Kidney (tissue), 14 donors: ENCODE results near the gene GJE1. TPM values are rescaled to one million over a fixed set of nuclear protein-coding genes. Genes with fewer than 3 reads are reported as not detected.

Source experiments
- DNase-seq, 5 donors: peaks; one replicate each; pipeline ENCODE4 v3.0.0-alpha.2; 2013 to 2020
- FAIRE-seq: peaks from 2 replicates; lab custom pipeline; 2012; peaks lifted over from hg19 to GRCh38; lab: Jason Lieb, UNC
- H3K27ac ChIP-seq, 2 donors: one replicate each; pipeline ENCODE4 v1.7.0; 2013; ENCODE audit warnings: low read depth in 2 of 2, low read length in 2 of 2, inconsistent platforms in 1 of 2
- H3K27me3 ChIP-seq: one replicate; pipeline ENCODE4 v1.7.1; 2013; ENCODE audit warnings: low read length, inconsistent platforms; ENCODE audit not compliant: control insufficient read depth, insufficient read depth
- H3K36me3 ChIP-seq, 3 donors: one replicate each; pipeline versions ENCODE4 v1.7.0 to v1.7.1; 2013; ENCODE audit warnings: low read length in 3 of 3, control low read depth in 1 of 3, inconsistent platforms in 1 of 3; ENCODE audit not compliant: insufficient read depth in 3 of 3, control insufficient read depth in 2 of 3
- H3K4me1 ChIP-seq, 3 donors: one replicate each; pipeline versions ENCODE4 v1.7.0 to v1.7.1; 2013; ENCODE audit warnings: low read length in 3 of 3, inconsistent platforms in 1 of 3, low read depth in 1 of 3; ENCODE audit not compliant: control insufficient read depth in 2 of 3, insufficient read depth in 2 of 3
- H3K4me3 ChIP-seq, 3 donors: one replicate each; pipeline versions ENCODE4 v1.7.0 to v1.8.1; 2013; ENCODE audit warnings: low read length in 3 of 3, control low read depth in 1 of 3, inconsistent platforms in 1 of 3
- H3K9ac ChIP-seq, 3 donors: one replicate each; pipeline versions ENCODE4 v1.7.0 to v1.7.1; 2013; ENCODE audit warnings: low read length in 3 of 3, control low read depth in 1 of 3, inconsistent platforms in 1 of 3
- H3K9me3 ChIP-seq, 3 donors: one replicate each; pipeline versions ENCODE4 v1.7.0 to v1.7.1; 2013; ENCODE audit warnings: low read length in 3 of 3, control low read depth in 1 of 3, inconsistent platforms in 1 of 3; ENCODE audit not compliant: control insufficient read depth in 2 of 3, insufficient read depth in 1 of 3
- intact Hi-C: fragments of 100-400 bp; cut with DNase I; formaldehyde crosslinking; loops from one replicate; pipeline ENCODE4 v1.11.1; 2022
- polyA plus RNA-seq: library from polyadenylated mRNA; stranded (reverse); fragments of 350-450 nt; fragmentation: Illumina TruSeq; extraction: RNeasy Lipid Tissue Mini Kit (QIAGEN cat#74804); gene quantifications from one replicate; pipeline ENCODE4 v1.2.3, GENCODE V29; 2014; ENCODE audit warnings: low read depth, low replicate concordance; ENCODE audit not compliant: insufficient read depth
- total RNA-seq: library from RNA; stranded (reverse); fragmentation: NEBNext Ultra II Directional; extraction: Animal tissue kit (Norgen Biotek cat#: 25700); gene quantifications from one replicate; pipeline ENCODE4 v1.2.1, GENCODE V29; 2021
- TF ChIP-seq, protein P1 (sequence below): IDR thresholded peaks from 3 replicates; pipeline ENCODE4 v1.5.1; 2012; ENCODE audit warnings: mild to moderate bottlenecking, moderate library complexity, borderline replicate concordance; ENCODE audit not compliant: insufficient read depth; ENCODE audit errors: extremely low read depth
- donor health status: control.
- donor health status: control.
- donor health status: control.
- donor health status: control.
- donor health status: control.
- donor health status: DM: yes; HTN: yes; CAD: no.
- donor health status: Normal renal cell carcinoma (clear cell type).

The GJE1 gene
- total and polyA plus RNA-seq, 2 donors from 2014 or later, result not detected

DNA sequence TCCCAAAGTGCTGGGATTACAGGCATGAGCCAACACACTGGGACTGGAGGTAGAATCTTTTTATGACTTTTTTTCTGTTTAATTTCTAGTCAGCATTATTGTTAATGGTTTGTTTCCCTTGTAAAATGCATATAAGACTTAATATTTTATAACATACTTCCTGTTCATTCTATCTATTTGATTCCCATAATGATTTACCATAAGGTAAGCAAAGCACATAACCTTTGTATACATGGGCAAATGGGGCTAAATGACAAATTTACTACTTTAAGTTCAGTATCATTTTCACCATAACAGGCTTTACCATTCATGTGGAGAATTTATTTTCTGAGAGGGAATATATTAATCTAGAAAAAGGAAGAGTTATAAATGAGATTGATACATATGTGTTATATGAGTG, 38.6 kb downstream of the GJE1 start:
- Histone ChIP-seq H3K4me3 (no peak overlapping the region), H3K9me3 (no peaks in the 10 kb centered on the region), H3K27me3 (no peaks in the 10 kb centered on the region), H3K4me1 (no peaks in the 10 kb centered on the region), H3K36me3 (peaks cover 2 to 8% (median 4%) of the 10 kb centered on the region in 3 donors), H3K9ac (no peak overlapping the region), H3K27ac (no peak overlapping the region)
- TF ChIP-seq, protein P1, sequence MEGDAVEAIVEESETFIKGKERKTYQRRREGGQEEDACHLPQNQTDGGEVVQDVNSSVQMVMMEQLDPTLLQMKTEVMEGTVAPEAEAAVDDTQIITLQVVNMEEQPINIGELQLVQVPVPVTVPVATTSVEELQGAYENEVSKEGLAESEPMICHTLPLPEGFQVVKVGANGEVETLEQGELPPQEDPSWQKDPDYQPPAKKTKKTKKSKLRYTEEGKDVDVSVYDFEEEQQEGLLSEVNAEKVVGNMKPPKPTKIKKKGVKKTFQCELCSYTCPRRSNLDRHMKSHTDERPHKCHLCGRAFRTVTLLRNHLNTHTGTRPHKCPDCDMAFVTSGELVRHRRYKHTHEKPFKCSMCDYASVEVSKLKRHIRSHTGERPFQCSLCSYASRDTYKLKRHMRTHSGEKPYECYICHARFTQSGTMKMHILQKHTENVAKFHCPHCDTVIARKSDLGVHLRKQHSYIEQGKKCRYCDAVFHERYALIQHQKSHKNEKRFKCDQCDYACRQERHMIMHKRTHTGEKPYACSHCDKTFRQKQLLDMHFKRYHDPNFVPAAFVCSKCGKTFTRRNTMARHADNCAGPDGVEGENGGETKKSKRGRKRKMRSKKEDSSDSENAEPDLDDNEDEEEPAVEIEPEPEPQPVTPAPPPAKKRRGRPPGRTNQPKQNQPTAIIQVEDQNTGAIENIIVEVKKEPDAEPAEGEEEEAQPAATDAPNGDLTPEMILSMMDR, result no peak
- FAIRE-seq (no peak), DNase-seq (no peak)
- intact Hi-C loops, result no loop called here

DNA sequence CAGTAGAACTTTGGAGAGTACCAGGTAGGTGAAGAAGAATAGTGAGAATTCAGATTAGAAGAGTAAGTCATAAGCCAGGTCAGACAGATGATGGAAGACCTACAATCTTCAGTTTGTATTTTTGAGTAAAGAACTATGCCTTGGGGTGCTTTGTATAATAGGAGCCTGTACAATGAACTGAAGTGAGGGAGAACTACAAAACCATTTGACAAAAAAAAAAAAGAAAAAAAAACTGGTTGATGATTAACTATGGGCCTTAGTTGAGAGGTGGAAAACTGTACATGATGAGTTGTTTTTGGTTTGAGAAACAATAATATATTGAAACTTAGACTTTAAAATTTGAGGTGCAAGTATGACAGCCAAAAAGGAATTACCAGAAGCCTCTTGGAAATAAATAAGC, 40.0 kb downstream of the GJE1 start:
- H3K9ac ChIP-seq, result no peak overlapping the region
- DNase-seq (no peak), FAIRE-seq (no peak)
- intact Hi-C loops, result no loop called here
- no peaks in the 10 kb centered on the region for H3K4me1 ChIP-seq
- H3K4me3 ChIP-seq, result no peak overlapping the region
- no peak overlapping the region for H3K27ac ChIP-seq
- no peaks in the 10 kb centered on the region for H3K9me3 ChIP-seq
- H3K36me3 ChIP-seq, result peaks cover 2 to 3% (median 2%) of the 10 kb centered on the region in 3 donors
- TF ChIP-seq, protein P1, result no peak
- no peaks in the 10 kb centered on the region for H3K27me3 ChIP-seq

DNA sequence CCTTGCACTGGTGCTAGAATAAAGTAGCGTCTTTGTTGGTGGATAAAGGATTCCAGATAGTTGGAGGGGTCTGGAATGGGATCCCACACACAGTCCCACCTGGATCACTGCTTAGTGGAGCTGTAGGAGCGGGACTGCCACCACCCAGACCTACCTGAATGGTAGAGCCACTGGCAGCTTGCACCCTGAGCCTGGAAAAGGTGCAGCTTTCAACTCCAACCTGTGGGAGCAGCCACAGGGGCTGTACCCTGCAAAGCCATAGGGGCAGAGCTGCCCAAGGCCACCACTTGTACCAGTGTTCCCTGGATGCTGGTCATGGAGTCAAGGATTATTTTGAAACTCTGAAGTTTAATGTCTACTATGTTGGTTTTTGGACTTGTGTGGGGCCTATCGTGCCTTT, 41.3 kb downstream of the GJE1 start:
- DNase-seq (no peak), FAIRE-seq (no peak)
- intact Hi-C loops, result no loop called here
- Histone ChIP-seq H3K36me3 (peaks cover 2 to 5% (median 3%) of the 10 kb centered on the region in 3 donors), H3K9ac (no peak overlapping the region), H3K4me1 (no peaks in the 10 kb centered on the region), H3K27me3 (no peaks in the 10 kb centered on the region), H3K9me3 (no peaks in the 10 kb centered on the region), H3K27ac (no peak overlapping the region), H3K4me3 (no peak overlapping the region)
- TF ChIP-seq, protein P1, result no peak

DNA sequence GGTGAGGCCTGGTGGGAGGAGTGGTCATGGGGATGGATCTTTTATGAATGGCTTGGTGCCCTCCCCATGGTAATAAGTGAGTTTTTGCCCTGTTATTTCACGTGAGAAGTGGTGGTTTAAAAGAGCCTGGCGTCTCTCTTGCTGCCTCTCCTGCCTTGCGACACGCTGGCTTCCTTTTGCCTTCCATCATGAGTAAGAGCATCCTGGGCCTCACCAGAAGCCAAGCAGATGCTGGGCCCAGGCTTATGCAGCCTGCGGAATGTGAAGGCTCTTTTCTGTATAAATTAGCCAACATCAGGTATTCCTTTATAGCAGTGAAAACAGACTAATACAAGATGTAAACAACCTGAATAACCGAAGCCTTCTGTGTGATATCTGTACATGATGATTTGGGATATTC, 42.0 kb downstream of the GJE1 start:
- H3K36me3 ChIP-seq, result peaks cover 2 to 5% (median 3%) of the 10 kb centered on the region in 3 donors
- TF ChIP-seq, protein P1, result no peak

More for the DNA sequence above, 42.0 kb downstream of the GJE1 start:
- no peak for FAIRE-seq
- intact Hi-C loops, result no loop called here
- H3K4me1 ChIP-seq, result no peaks in the 10 kb centered on the region
- no peak for DNase-seq
- no peak overlapping the region for H3K27ac ChIP-seq
- H3K9me3 ChIP-seq, result no peaks in the 10 kb centered on the region
- H3K27me3 ChIP-seq, result no peaks in the 10 kb centered on the region
- no peak overlapping the region for H3K4me3 ChIP-seq
- no peak overlapping the region for H3K9ac ChIP-seq
